Gastroesophageal sphincter (tissue), 4 donors: ENCODE results near the gene DISC1. TPM values are rescaled to one million over a fixed set of nuclear protein-coding genes. Genes with fewer than 3 reads are reported as not detected.
A peak's percentile ranks its signal among the peaks of the same experiment; 100 is the strongest.

ENCODE experiments used
- ATAC-seq: fragments of 150-250 bp; one replicate; pipeline ENCODE4 v1.9.1; 2016; ENCODE audit warnings: mild to moderate bottlenecking, moderate library complexity
- H3K27ac ChIP-seq, 4 donors: fragments of 200-600 bp; sonication (generic) in 3 of 4; 1 replicate in 3 of 4; 2 replicates in 1 of 4; pipeline ENCODE4 v1.5.1; 2016 to 2019
- H3K27me3 ChIP-seq: fragments of 200-600 bp; sonication (generic); one replicate; pipeline ENCODE4 v1.5.1; 2019
- H3K36me3 ChIP-seq, 2 donors: fragments of 200-600 bp; sonication (generic); one replicate each; pipeline ENCODE4 v1.5.1; 2019; ENCODE audit warnings: control low read depth in 1 of 2
- H3K4me1 ChIP-seq, 3 donors: fragments of 200-600 bp; sonication (generic); 1 replicate in 2 of 3; 2 replicates in 1 of 3; pipeline ENCODE4 v1.5.1; 2016 to 2019; ENCODE audit warnings: control low read depth in 2 of 3
- H3K4me3 ChIP-seq, 2 donors: fragments of 200-600 bp; sonication (generic); one replicate each; pipeline ENCODE4 v1.5.1; 2019; ENCODE audit warnings: mild to moderate bottlenecking in 1 of 2, moderate library complexity in 1 of 2
- H3K9me3 ChIP-seq, 3 donors: fragments of 200-600 bp; sonication (generic); one replicate each; pipeline ENCODE4 v1.5.1; 2017 to 2019; ENCODE audit warnings: control low read depth in 2 of 3
- EP300 ChIP-seq: sonication (generic); formaldehyde crosslinking; IDR thresholded peaks from one replicate; pipeline ENCODE4 v1.6.1; 2017; ENCODE audit warnings: antibody characterized with exemption, mild to moderate bottlenecking
- POLR2A ChIP-seq, 2 donors: fragments of 450-650 bp; IDR thresholded peaks; one replicate each; pipeline ENCODE4 v1.6.1; 2017; ENCODE audit warnings: antibody characterized with exemption in 2 of 2, mild to moderate bottlenecking in 2 of 2, moderate library complexity in 1 of 2
- POLR2AphosphoS5 ChIP-seq: sonication (generic); formaldehyde crosslinking; IDR thresholded peaks from one replicate; pipeline ENCODE4 v1.6.1; 2017; ENCODE audit warnings: antibody characterized with exemption
- WGBS, 2 donors: methylation state at CpG; one replicate each; pipeline ENCODE4 v1.1.5; 2018; ENCODE audit warnings: low coverage in 1 of 2; 5-methylcytosine and 5-hydroxymethylcytosine counted together
- total RNA-seq, 4 donors: library from RNA; depleted of rRNA; stranded (reverse); fragments of >200 nt; gene quantifications; one replicate each; pipeline ENCODE4 v1.1.0, GENCODE V29; 2016
- TF ChIP-seq, protein P1 (sequence below), 4 experiments: fragments of 200-600 bp in 2 of 4; fragments of 450-650 bp in 2 of 4; sonication (generic) in 1 of 4; IDR thresholded peaks; one replicate each; pipeline ENCODE4 v1.5.1; 2017 to 2019; ENCODE audit warnings: antibody characterized with exemption in 4 of 4, mild to moderate bottlenecking in 2 of 4, moderate library complexity in 2 of 4

The DISC1 gene
- total RNA-seq, 4 donors from 2014 or later: 4.4 to 9.8 (median 6.8) TPM

DNA sequence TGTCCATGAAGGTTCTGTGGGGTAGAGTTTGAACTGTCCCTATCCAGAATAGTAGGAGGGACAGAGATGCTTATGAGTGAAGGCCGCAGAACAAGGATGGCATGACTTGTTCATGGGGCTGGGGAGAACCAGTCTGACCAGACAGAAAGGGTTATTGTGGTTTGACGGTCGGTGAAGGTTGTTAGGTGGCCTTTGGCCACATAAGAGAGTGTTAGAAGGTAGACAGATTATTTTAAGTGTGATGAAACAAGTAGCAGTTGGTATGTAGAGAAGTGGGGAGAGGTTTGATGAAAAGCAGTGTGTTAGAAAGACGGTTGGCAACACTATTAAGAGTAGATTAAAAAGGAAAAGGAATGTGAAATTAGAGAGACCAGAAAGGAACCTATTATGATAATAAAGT, 355.1 kb downstream of the DISC1 start:
- Histone ChIP-seq H3K4me3 (no peak overlapping the region), H3K36me3 (no peaks in the 10 kb centered on the region), H3K4me1 (no peaks in the 10 kb centered on the region), H3K9me3 (peaks cover 0 to 6% (median 0%) of the 10 kb centered on the region in 3 donors), H3K27me3 (no peaks in the 10 kb centered on the region), H3K27ac (no peak overlapping the region)
- ATAC-seq: no peak
- WGBS, 2 donors: 53 to 62% methylated on average over 3 to 4 of the region's 4 CpGs
- TF ChIP-seq EP300 (no peak), POLR2AphosphoS5 (no peak), POLR2A (IDR thresholded peaks at IDR 0.05) (no peak)
- TF ChIP-seq, protein P1, sequence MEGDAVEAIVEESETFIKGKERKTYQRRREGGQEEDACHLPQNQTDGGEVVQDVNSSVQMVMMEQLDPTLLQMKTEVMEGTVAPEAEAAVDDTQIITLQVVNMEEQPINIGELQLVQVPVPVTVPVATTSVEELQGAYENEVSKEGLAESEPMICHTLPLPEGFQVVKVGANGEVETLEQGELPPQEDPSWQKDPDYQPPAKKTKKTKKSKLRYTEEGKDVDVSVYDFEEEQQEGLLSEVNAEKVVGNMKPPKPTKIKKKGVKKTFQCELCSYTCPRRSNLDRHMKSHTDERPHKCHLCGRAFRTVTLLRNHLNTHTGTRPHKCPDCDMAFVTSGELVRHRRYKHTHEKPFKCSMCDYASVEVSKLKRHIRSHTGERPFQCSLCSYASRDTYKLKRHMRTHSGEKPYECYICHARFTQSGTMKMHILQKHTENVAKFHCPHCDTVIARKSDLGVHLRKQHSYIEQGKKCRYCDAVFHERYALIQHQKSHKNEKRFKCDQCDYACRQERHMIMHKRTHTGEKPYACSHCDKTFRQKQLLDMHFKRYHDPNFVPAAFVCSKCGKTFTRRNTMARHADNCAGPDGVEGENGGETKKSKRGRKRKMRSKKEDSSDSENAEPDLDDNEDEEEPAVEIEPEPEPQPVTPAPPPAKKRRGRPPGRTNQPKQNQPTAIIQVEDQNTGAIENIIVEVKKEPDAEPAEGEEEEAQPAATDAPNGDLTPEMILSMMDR (IDR thresholded peaks at IDR 0.05): no peak

DNA sequence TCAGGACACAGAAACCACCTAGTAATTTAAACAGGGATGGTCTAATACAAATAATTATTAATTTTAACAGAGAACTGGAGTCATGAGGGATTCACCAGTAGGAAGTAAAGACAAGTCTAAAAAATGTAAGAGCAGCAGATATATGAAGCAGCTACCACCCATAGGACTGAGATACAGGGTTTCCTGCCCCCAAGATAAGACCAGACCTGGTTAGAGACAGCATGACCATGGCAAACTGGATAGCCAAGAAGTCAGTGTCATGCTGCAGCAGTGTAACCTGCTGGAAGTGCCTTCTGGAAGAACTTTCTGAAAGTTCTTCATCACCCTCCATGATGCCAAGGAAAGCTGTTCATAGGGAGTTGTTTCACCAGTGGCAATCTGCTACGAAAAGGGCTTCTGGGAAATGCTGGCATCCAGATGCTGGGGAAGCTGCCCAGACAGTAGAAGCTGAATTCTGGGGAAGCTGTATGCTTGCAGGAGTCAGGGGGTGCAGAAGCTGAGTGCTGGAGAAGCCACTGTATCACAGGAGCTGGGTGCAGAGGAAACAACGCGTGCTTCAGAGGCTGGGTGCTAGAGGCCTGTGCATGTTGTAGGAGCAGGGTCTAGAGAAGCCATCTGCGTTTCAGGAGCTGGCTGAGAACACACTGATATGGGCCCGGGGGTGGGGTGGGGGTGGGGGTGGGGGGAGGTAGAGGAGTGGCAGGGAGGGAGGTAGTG, 356.4 kb downstream of the DISC1 start:
- Histone ChIP-seq H3K9me3 (no peaks in the 10 kb centered on the region), H3K27me3 (no peaks in the 10 kb centered on the region), H3K27ac (no peak overlapping the region), H3K4me1 (no peaks in the 10 kb centered on the region), H3K4me3 (no peak overlapping the region), H3K36me3 (no peaks in the 10 kb centered on the region)
- no peak for ATAC-seq
- WGBS, 2 donors: 83 to 93% methylated on average over 1 to 3 of the region's 5 CpGs
- TF ChIP-seq POLR2A (IDR thresholded peaks at IDR 0.05) (no peak), POLR2AphosphoS5 (no peak), EP300 (no peak)
- TF ChIP-seq, protein P1 (IDR thresholded peaks at IDR 0.05): no peak

DNA sequence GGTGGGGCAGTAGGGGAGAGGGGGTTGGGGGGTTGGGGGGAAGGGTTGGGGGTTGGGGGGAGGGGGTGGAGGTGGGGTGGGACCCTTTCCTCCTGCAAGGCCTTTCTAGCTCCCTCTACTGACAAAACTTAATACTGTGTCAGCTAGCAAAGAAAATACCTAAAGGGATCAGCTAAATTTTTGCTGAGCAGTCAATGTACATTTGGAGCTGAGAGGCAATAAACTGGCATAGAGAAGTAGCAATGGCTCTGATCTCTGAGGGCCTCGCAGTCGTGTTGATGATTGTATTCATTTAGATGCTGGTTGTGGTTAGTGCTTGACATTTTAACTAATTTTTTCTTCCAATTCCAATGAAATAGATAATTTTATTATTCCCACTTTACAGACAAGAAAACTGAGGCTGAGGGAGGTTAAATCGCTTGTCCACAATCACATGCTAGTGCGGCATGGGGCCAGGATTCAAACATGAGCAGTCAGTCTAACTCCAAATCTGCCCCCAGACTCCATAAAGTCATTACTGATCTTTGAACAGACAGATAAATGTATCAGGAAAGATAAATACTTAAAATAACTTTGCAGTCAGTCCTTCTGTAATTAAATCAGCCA, 357.1 kb downstream of the DISC1 start:
- H3K27me3 ChIP-seq: no peaks in the 10 kb centered on the region
- no peak overlapping the region for H3K27ac ChIP-seq
- ATAC-seq: no peak
- no peaks in the 10 kb centered on the region for H3K9me3 ChIP-seq
- TF ChIP-seq EP300: no peak
- TF ChIP-seq, protein P1 (IDR thresholded peaks at IDR 0.05): no peak
- no peak for TF ChIP-seq POLR2AphosphoS5
- TF ChIP-seq POLR2A (IDR thresholded peaks at IDR 0.05): no peak
- H3K4me3 ChIP-seq: no peak overlapping the region
- H3K36me3 ChIP-seq: no peaks in the 10 kb centered on the region
- no peaks in the 10 kb centered on the region for H3K4me1 ChIP-seq
- WGBS, 2 donors: 93 to 97% methylated on average over 4 of the region's 4 CpGs

GRCh38 chr1:231985296-231986023, 358.9 kb downstream of the DISC1 start:
- peaks cover 0 to under 1% (median 0%) of the 10 kb centered on the region in 3 donors for H3K4me1 ChIP-seq
- H3K27me3 ChIP-seq: no peaks in the 10 kb centered on the region
- TF ChIP-seq, protein P1 (IDR thresholded peaks at IDR 0.05): no peak
- no peak for TF ChIP-seq EP300
- no peak for TF ChIP-seq POLR2A (IDR thresholded peaks at IDR 0.05)
- no peak for TF ChIP-seq POLR2AphosphoS5
- H3K4me3 ChIP-seq: no peak overlapping the region
- H3K9me3 ChIP-seq: no peaks in the 10 kb centered on the region
- 73 to 84% methylated on average over 3 to 4 of the region's 4 CpGs for WGBS, 2 donors
- peak overlapping the region in 3 of 4 donors; percentile 6 to 49 (median 7) for H3K27ac ChIP-seq
- no peak for ATAC-seq
- no peaks in the 10 kb centered on the region for H3K36me3 ChIP-seq
